ENCODE data around the gene AHSA1. TPM values are rescaled to one million over a fixed set of nuclear protein-coding genes. Genes with fewer than 3 reads are reported as not detected.

The AHSA1 gene
- total RNA-seq, 1 experiment from 2014 or later, result 190 TPM

DNA sequence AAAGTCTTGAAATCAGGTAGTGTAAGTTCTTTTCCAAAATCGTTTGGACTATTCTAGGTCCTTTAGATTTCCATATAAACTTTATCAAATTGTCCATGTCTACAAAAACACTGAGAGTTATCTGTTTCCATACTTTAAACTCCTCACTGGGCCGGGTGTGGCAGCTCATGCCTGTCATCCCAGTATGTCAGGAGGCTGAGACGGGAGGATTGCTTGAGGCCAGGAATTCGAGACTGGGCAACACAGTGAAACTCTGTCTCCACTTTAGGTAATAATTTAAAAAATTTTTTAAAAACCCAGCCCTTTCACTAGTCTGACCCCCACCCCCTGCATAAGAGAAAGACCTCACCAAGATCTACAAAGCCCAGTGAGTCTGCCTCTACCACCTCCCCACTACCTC lies 47.1 kb downstream of the AHSA1 start:
- Histone ChIP-seq H4K5ac (ENCODE audit: insufficient read length, low read depth, low read length) (no peak overlapping the region), H3K56ac (ENCODE audit: insufficient read length, low read depth, low read length) (no peak overlapping the region), H3K4me2 (ENCODE audit: insufficient read depth, insufficient read length, low read length) (no peak overlapping the region), H3K14ac (ENCODE audit: insufficient read depth, low read length) (no peak overlapping the region), H3K23ac (ENCODE audit: insufficient read length, low read depth, low read length) (no peak overlapping the region), H4K8ac (replicated peaks; ENCODE audit: insufficient read length, low read depth, low read length) (no peak overlapping the region), H4K20me1 (ENCODE audit: control insufficient read depth, insufficient read depth, insufficient read length) (no peaks in the 10 kb centered on the region), H3K79me1 (ENCODE audit: insufficient read depth, low read depth, low read length, poor library complexity, severe bottlenecking) (no peaks in the 10 kb centered on the region), H3K27me3 (ENCODE audit: insufficient read depth, low read length) (peaks cover 1% of the 10 kb centered on the region; the same call in 1 of the 2 replicates), H3K4ac (ENCODE audit: low read depth, low read length) (no peak overlapping the region), H2BK120ac (ENCODE audit: low read depth, low read length, poor library complexity, severe bottlenecking) (no peak overlapping the region), H2AK5ac (ENCODE audit: insufficient read length, low read length) (no peak overlapping the region), H3K4me1 (ENCODE audit: insufficient read depth, low read length) (no peaks in the 10 kb centered on the region), H4K91ac (ENCODE audit: insufficient read length, low read depth, low read length) (no peak overlapping the region), H2AFZ (ENCODE audit: low read length) (no peak overlapping the region), H2BK20ac (ENCODE audit: low read depth, low read length, poor library complexity, severe bottlenecking) (no peak overlapping the region), H3K9ac (ENCODE audit: extremely low read depth, insufficient read length, low read length) (no peak overlapping the region), H3K27ac (ENCODE audit: insufficient read length, low read depth, low read length) (no peak overlapping the region), H2BK12ac (ENCODE audit: insufficient read length, low read depth, low read length) (no peak overlapping the region), H3T11ph (ENCODE audit: low read length) (no peak overlapping the region), H3K9me3 (ENCODE audit: control insufficient read depth, low read depth, low read length) (no peaks in the 10 kb centered on the region), H2BK15ac (ENCODE audit: low read depth, low read length) (no peak overlapping the region), H3K23me2 (ENCODE audit: insufficient read length, low read depth, low read length, poor library complexity, severe bottlenecking) (no peaks in the 10 kb centered on the region), H3K18ac (ENCODE audit: insufficient read length, low read depth, low read length) (no peak overlapping the region), H2BK5ac (ENCODE audit: insufficient read length, low read length) (no peak overlapping the region), H3K79me2 (ENCODE audit: insufficient read depth, low read length) (no peaks in the 10 kb centered on the region)
- no CpG with 5 or more reads among the region's 4 CpGs for WGBS (ENCODE audit: extremely low coverage, insufficient read length, low lambda C conversion rate)
- Mint-ChIP-seq H3K9me3 (peaks cover 0 to 5% of the 10 kb centered on the region in 2 experiments; a peak in 2 of 5 replicates), H3K36me3 (ENCODE audit: insufficient read depth in 1 of 3, low read depth in 3 of 3) (peaks cover 0 to 9% (median 4%) of the 10 kb centered on the region in 3 experiments; a peak in 1 of 7 replicates), H3K27me3 (ENCODE audit: low read depth) (peaks cover 22% of the 10 kb centered on the region), H3K4me3 (no peak overlapping the region), H3K27ac (no peak overlapping the region), H3K4me1 (no peaks in the 10 kb centered on the region)
- TF ChIP-seq, protein P1, sequence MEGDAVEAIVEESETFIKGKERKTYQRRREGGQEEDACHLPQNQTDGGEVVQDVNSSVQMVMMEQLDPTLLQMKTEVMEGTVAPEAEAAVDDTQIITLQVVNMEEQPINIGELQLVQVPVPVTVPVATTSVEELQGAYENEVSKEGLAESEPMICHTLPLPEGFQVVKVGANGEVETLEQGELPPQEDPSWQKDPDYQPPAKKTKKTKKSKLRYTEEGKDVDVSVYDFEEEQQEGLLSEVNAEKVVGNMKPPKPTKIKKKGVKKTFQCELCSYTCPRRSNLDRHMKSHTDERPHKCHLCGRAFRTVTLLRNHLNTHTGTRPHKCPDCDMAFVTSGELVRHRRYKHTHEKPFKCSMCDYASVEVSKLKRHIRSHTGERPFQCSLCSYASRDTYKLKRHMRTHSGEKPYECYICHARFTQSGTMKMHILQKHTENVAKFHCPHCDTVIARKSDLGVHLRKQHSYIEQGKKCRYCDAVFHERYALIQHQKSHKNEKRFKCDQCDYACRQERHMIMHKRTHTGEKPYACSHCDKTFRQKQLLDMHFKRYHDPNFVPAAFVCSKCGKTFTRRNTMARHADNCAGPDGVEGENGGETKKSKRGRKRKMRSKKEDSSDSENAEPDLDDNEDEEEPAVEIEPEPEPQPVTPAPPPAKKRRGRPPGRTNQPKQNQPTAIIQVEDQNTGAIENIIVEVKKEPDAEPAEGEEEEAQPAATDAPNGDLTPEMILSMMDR (conservative IDR thresholded peaks at IDR 0.05), result no peak
- no peak for DNase-seq
